ENCODE results near the gene RFX7.

The RFX7 gene

GRCh38 chr15:56045068-56045748 is 198.5 kb downstream of the RFX7 start:
- Histone ChIP-seq H3K4me2 (ENCODE audit: low read length) (no peak overlapping the region), H4K20me1 (ENCODE audit: insufficient read depth, low read length) (no peaks in the 10 kb centered on the region), H3K9ac (ENCODE audit: low read length) (no peak overlapping the region), H3K36me3 (ENCODE audit: insufficient read depth, low read length) (no peaks in the 10 kb centered on the region), H3K4me1 (ENCODE audit: insufficient read depth, low read length, severe bottlenecking) (no peaks in the 10 kb centered on the region), H3F3A (ENCODE audit: insufficient read depth, low read length) (no peaks in the 10 kb centered on the region), H3K27me3 (ENCODE audit: insufficient read depth, low read length) (no peaks in the 10 kb centered on the region; the same call in 1 of the 2 replicates), H2AFZ (ENCODE audit: low read length) (no peak overlapping the region), H3K27ac (ENCODE audit: low read depth, low read length, poor library complexity, severe bottlenecking) (no peak overlapping the region), H3K9me3 (ENCODE audit: low read length) (no peaks in the 10 kb centered on the region), H3K79me2 (ENCODE audit: insufficient read depth, low read length) (no peaks in the 10 kb centered on the region), H3K9me2 (ENCODE audit: low read depth, low read length) (no peaks in the 10 kb centered on the region), H3K4me3 (ENCODE audit: low read depth, low read length, poor library complexity, severe bottlenecking) (no peak overlapping the region)
- TF ChIP-seq EZH2 (IDR thresholded peaks at IDR 0.05; ENCODE audit: borderline replicate concordance, low read length) (no peak), CTCF (IDR thresholded peaks at IDR 0.05; ENCODE audit: low read length) (no peak)

- Histone ChIP-seq H3F3A (ENCODE audit: insufficient read depth, low read length) (no peaks in the 10 kb centered on the region), H3K9me2 (ENCODE audit: low read depth, low read length) (no peaks in the 10 kb centered on the region), H2AFZ (ENCODE audit: low read length) (no peak overlapping the region), H3K4me3 (ENCODE audit: low read depth, low read length, poor library complexity, severe bottlenecking) (no peak overlapping the region), H3K9me3 (ENCODE audit: low read length) (no peaks in the 10 kb centered on the region), H3K4me2 (ENCODE audit: low read length) (no peak overlapping the region), H3K27me3 (ENCODE audit: insufficient read depth, low read length) (no peaks in the 10 kb centered on the region; the same call in 1 of the 2 replicates), H3K27ac (ENCODE audit: low read depth, low read length, poor library complexity, severe bottlenecking) (no peak overlapping the region), H3K79me2 (ENCODE audit: insufficient read depth, low read length) (no peaks in the 10 kb centered on the region), H3K4me1 (ENCODE audit: insufficient read depth, low read length, severe bottlenecking) (no peaks in the 10 kb centered on the region), H3K36me3 (ENCODE audit: insufficient read depth, low read length) (no peaks in the 10 kb centered on the region), H4K20me1 (ENCODE audit: insufficient read depth, low read length) (no peaks in the 10 kb centered on the region), H3K9ac (ENCODE audit: low read length) (no peak overlapping the region)
- TF ChIP-seq EZH2 (IDR thresholded peaks at IDR 0.05; ENCODE audit: borderline replicate concordance, low read length) (no peak), CTCF (IDR thresholded peaks at IDR 0.05; ENCODE audit: low read length) (no peak)
Measured at GRCh38 chr15:56042982-56043980, 200.4 kb downstream of the RFX7 start.

GRCh38 chr15:56042498-56042897 is 201.2 kb downstream of the RFX7 start:
- no peaks in the 10 kb centered on the region for H3K79me2 ChIP-seq (ENCODE audit: insufficient read depth, low read length)
- H3K4me1 ChIP-seq (ENCODE audit: insufficient read depth, low read length, severe bottlenecking): no peaks in the 10 kb centered on the region
- H3K9me3 ChIP-seq (ENCODE audit: low read length): no peaks in the 10 kb centered on the region
- no peaks in the 10 kb centered on the region for H4K20me1 ChIP-seq (ENCODE audit: insufficient read depth, low read length)
- H3K9me2 ChIP-seq (ENCODE audit: low read depth, low read length): no peaks in the 10 kb centered on the region
- H3K4me3 ChIP-seq (ENCODE audit: low read depth, low read length, poor library complexity, severe bottlenecking): no peak overlapping the region
- no peaks in the 10 kb centered on the region; the same call in 1 of the 2 replicates for H3K27me3 ChIP-seq (ENCODE audit: insufficient read depth, low read length)
- no peak overlapping the region for H2AFZ ChIP-seq (ENCODE audit: low read length)
- no peaks in the 10 kb centered on the region for H3K36me3 ChIP-seq (ENCODE audit: insufficient read depth, low read length)
- TF ChIP-seq EZH2 (IDR thresholded peaks at IDR 0.05; ENCODE audit: borderline replicate concordance, low read length) (no peak), CTCF (IDR thresholded peaks at IDR 0.05; ENCODE audit: low read length) (no peak)
- no peak overlapping the region for H3K27ac ChIP-seq (ENCODE audit: low read depth, low read length, poor library complexity, severe bottlenecking)
- no peaks in the 10 kb centered on the region for H3F3A ChIP-seq (ENCODE audit: insufficient read depth, low read length)
- H3K9ac ChIP-seq (ENCODE audit: low read length): no peak overlapping the region
- no peak overlapping the region for H3K4me2 ChIP-seq (ENCODE audit: low read length)
